ENCODE results near the gene STXBP5.

- TF ChIP-seq, protein P1, sequence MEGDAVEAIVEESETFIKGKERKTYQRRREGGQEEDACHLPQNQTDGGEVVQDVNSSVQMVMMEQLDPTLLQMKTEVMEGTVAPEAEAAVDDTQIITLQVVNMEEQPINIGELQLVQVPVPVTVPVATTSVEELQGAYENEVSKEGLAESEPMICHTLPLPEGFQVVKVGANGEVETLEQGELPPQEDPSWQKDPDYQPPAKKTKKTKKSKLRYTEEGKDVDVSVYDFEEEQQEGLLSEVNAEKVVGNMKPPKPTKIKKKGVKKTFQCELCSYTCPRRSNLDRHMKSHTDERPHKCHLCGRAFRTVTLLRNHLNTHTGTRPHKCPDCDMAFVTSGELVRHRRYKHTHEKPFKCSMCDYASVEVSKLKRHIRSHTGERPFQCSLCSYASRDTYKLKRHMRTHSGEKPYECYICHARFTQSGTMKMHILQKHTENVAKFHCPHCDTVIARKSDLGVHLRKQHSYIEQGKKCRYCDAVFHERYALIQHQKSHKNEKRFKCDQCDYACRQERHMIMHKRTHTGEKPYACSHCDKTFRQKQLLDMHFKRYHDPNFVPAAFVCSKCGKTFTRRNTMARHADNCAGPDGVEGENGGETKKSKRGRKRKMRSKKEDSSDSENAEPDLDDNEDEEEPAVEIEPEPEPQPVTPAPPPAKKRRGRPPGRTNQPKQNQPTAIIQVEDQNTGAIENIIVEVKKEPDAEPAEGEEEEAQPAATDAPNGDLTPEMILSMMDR (IDR thresholded peaks at IDR 0.05) = no peak
- TF ChIP-seq POLR2A (IDR thresholded peaks at IDR 0.05) (no peak), EP300 (IDR thresholded peaks at IDR 0.05) (no peak)
These were observed 78.3 kb downstream of the STXBP5 start for GRCh38 chr6:147282566-147282959.

Measured in ovary (tissue), 3 donors.